HG03342 (cell line): ENCODE measurements around the gene KRTAP15-1.

Experiments used
- ATAC-seq: cut with Tn5 transposase; IDR thresholded peaks from one replicate; pipeline ENCODE4 v1.9.1; 2021; ENCODE audit warnings: mild to moderate bottlenecking, moderate library complexity; ENCODE audit not compliant: unreplicated experiment

KRTAP15-1 gene

GRCh38 chr21:30439975-30440374 is at the start of gene KRTAP15-1:
Gene KRTAP15-1, plus strand, starts transcription at chr21:30440275. Its CDS starts 53 bp downstream, at chr21:30440328.
- ATAC-seq: no peak

DNA sequence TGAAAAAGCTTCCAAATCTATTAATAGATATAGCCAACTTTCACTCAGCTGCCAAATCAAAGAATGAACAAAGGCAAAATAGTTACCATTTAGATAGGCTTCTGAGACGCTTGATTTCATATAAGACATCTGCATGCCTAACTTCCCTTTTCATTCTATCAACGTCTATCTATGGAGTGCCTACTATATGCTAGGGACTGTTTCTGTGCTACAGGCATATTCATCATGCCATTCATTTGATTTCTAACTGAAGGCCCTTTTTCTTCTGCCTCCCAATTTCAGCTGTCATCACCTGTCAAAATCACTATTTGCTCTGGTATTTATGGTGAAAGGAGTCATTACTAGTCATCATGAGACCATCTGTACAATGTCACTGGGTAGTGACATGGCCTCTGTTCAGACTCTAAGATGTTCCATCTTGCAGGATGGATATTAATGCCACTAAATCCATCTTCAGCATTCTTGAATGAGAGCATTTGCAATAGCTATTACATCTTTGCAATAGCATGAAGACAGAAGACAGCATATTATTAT is 48.5 kb upstream of the KRTAP15-1 start:
- no peak for ATAC-seq

GRCh38 chr21:30395731-30396130 is 44.3 kb upstream of the KRTAP15-1 start, which contains the start of gene KRTAP13-1:
Gene KRTAP13-1, plus strand, starts transcription at chr21:30396031. Its CDS starts 56 bp downstream, at chr21:30396087.
- ATAC-seq: no peak

DNA sequence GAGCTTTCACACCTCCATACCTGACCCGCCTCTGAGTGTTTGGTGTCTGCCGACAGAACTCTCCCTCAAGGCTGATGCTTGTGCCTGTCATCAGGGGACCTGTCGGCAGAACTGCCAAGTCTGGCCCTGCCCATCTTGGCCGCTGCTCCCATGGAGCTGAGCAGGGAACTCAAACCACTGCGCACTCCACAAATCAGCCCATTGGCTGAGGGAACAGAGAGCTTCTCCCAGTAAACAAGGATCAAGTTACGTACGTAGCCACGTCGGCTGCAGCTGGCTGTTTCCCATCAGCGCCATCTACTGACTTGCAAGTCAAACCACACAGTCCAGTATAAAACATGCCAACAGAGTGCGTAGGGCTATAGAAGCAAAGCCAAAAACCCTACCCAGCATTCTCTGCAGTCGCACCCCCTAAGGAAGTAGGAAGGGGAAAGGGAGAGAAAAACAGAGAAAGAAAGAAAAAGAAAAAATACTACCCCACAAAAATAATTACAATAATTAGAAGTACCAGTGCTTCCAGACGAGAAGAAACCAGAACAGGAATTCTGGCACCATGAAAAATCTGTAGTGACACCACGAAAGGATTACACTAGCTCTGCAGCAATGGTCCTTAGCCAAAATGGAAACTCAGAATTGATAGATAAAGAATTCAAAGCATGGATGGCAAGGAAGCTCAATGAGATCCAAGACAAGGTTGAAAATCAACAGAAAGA is 31.1 kb upstream of the KRTAP15-1 start:
- no peak for ATAC-seq

DNA sequence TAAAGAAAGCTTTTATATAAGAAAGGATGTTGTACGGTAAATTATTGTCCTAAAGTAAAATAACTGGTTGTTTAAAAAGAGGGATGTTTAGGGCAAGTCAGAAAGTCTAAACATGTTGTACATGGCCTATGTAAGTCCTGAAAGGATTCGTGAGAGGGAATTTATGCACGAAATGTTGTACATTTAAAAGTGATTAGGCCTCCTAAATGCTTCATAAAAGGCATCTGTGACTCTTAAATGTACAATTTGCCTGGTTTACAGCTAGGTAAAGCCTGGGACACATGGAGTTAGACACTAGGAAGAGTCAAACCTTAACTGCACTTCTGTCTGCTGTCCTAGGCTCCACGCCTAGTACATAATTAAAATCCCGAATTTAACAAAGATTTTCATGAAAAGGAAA is 24.1 kb upstream of the KRTAP15-1 start:
- ATAC-seq: no peak

GRCh38 chr21:30425826-30426225 is 14.2 kb upstream of the KRTAP15-1 start, which contains the start of gene KRTAP13-3:
Gene KRTAP13-3, minus strand, starts transcription at chr21:30425926. Its CDS starts 14 bp downstream, at chr21:30425912.
- no peak for ATAC-seq

GRCh38 chr21:30426731-30427130 is 13.3 kb upstream of the KRTAP15-1 start:
- ATAC-seq: no peak

GRCh38 chr21:30430170-30430655 is 9.9 kb upstream of the KRTAP15-1 start, which contains the start of gene KRTAP13-4:
Gene KRTAP13-4, plus strand, starts transcription at chr21:30430220. Its CDS starts 56 bp downstream, at chr21:30430276.
- no peak for ATAC-seq

- no peak for ATAC-seq
These were observed 5.9 kb upstream of the KRTAP15-1 start for GRCh38 chr21:30434033-30434631.

- ATAC-seq: no peak
These were observed 3.0 kb upstream of the KRTAP15-1 start for GRCh38 chr21:30437010-30437565.

DNA sequence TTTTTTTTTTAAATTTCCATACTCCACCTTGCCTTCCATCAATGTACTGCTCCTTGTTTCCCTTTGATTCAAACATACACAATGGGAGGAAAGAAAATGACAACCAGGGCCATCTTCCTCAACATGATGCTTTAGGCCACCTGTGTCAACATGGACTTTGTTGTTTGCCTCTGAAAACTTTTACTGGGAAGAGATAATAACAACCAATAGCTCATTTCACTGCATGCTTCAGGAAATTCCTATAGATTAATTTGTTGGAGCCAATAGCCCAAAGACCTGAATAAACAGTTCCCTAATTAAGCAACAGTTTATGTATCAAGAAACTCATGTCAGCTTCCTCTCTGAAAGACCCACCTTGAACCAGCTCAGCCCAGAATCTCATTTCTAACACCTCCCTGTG is 3.2 kb downstream of the KRTAP15-1 start:
- ATAC-seq: no peak

DNA sequence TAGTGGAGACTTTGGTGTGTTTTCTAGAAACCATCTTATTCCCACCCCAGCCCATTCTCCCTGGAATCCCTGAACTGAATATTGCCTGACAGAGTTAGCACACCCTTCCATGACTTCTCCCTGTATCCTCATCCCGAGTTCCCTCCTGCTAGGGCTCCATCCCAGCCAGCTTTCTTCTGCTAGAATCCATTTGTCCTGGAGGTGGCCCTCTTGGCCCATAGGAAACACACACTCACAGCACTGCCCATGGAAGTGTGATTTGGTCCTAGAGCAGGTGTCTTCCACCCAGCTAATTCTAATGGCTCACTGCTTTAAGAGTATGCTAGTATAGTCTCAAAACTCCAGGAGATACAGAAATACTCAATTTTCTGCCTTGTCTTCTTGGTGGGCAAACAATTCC is 4.1 kb downstream of the KRTAP15-1 start:
- no peak for ATAC-seq

DNA sequence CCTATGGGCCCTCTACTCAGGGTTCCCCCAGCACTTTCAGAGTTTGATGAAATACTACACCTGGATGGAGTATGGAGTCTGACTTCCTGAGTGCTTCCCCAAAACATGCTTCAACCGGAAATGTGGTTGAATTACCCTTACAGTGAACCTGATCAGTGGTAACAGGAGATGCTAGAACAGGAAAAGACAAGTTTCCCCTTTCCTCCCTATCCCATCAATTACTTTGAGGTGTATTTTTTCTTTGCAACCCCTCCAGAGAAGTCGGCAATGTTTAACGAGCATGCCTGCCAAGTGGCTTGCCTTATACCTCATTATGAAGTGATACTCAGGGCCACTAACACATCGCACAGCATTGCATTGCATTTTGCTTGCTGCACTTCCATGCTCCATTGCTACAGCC is 7.0 kb downstream of the KRTAP15-1 start:
- no peak for ATAC-seq

DNA sequence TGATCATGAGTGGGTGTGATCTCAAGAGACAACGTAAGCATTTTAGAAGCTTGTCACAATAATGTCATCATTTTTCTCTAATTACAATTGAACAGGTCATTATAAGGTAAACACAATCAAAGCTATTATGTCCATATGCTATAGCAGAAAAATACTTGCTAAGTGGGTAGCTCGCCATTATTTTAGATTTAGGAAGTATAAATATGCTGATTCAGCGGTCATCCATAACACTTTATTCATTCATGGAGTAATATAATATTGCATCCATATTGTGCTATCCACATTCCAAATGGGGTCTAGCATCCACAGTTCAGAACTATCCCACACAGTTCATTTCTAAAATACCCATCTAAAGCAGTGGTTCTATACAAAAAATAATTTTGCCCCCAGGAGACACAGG is 8.4 kb downstream of the KRTAP15-1 start:
- no peak for ATAC-seq

DNA sequence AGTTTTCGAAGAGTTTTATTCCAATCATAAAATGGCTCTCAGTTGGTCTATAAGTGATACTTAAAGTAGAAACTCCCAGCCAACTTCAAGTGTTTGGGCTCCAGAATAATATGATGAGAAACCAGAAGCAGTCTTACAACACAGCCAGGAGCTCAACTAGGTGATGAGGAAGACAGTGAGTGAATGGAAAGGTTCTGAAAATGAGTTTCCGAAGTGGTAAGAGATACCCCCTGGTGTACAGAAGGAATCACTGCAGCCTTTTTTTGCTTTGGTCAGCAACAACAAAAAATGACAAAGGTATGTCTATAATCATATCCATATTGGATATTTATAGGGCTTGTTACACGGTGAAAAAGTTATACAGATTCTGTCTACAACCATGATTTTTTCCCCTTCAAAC is 23.6 kb downstream of the KRTAP15-1 start:
- ATAC-seq: no peak

- no peak for ATAC-seq
These were observed 29.0 kb downstream of the KRTAP15-1 start for GRCh38 chr21:30468900-30469714.

DNA sequence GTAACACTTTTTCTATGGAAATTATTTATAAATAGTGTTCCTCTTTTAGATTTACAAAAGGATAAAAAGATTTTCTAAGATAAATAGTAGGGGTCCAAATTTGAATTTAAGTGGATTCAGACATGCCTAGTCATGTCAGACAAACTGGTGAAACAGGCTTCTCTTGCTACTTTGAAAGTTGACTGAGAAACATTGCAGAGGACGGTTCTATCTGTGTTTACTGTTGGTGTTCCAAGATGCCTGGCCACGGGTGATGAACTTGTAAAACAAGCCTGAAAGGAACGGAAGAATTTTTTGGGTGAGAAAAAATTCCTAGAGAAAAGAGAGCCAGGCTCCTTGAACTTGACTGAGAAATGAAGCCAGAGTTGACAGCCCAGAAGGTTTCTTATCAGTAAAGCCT is 37.9 kb downstream of the KRTAP15-1 start:
- ATAC-seq: no peak

DNA sequence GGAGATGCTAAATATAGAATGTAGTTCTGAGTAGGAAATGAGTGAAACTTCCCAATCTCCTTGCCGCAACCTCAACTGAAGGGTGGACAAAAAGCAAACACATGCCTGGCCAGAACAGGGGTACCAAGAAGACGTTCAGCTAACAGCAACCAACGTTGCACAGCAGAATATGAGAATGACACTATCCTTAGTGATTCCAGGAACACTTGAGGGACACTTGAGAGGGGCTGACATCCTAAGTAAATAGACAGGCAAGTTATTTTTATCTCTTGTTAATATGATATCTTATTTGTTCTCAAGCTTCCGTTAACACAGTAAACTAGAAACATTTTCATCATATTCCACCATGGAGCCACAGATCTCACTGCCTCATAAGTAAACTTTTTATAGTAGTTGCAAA is 39.2 kb downstream of the KRTAP15-1 start:
- ATAC-seq: no peak

DNA sequence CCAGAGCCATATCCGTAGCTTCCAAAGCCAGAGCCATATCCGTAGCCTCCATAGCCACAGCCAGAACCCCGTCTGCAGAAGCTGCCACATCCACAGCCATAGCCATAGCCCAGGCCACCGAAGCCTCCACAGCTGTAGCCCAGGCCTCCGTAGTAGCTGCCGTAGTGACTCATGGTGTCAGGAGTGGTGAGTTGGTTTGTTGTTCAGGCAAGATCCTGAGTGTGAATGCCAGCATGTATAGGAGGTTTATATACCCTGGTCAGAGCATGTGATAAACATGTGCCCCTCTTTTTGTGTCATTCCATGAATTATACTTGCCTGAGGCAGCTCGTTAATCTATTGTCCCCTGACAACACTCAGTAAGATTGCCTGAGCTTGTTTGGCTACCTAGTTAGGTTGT is 40.1 kb downstream of the KRTAP15-1 start, which contains the start of gene KRTAP19-1:
Gene KRTAP19-1 (minus strand): TSS at position 223 of the 400 bp plus-strand sequence. CDS start 50 bp downstream, at position 173.
- no peak for ATAC-seq

- ATAC-seq: no peak
These were observed 42.1 kb downstream of the KRTAP15-1 start for GRCh38 chr21:30482130-30482529.

GRCh38 chr21:30486180-30486579 is 46.1 kb downstream of the KRTAP15-1 start:
- no peak for ATAC-seq
